NCI-H510A treated with DMSO at 0.1 percent for 48 hours (cell line): Measurements from ENCODE around the gene CNR2.
"Not testable (repeated sequence)": the region's sequence is repeated elsewhere in the genome, so short reads cannot be mapped to it uniquely, and the experiment has no call there.

ENCODE experiments used
- DNase-seq: peaks from one replicate; lab custom pipeline; 2025; lab: John Stamatoyannopoulos, UW

The CNR2 gene

DNA sequence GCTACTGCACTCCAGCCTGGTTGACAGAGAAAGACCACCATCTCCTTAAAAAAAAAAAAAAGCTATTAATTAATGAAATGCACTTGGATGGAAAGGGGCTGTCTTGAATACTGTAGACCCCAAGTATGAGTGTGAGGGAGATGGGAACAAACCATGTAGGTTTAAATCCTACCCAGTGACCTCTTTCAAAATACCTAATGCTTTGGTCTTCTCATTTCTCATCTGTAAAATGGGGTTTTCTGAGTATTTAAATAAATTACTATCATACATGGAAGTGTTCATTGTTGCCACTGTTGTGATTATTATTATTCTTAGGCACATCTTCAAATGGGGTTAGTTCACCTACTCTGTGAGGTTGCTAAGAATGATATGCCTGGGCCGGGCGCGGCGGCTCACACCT lies 27.9 kb downstream of the CNR2 start:
- DNase-seq: no peak

DNA sequence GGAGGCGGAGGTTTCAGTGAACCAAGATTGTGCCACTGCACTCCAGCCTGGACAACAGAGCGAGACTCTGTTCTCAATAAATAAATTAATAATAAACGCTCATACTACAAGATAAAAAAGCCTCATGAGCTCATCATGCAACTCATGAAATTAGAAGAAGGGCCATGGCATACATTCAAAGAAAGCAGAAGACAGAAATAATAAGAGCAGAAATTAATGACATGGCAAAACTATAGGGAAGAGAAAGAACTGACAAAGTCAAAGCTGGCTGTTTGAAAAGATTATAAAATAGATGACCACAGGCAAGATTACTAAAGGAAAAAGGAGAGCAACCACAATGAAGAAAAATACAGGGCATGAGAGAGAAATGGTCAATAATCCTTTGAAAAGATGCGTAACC lies 30.4 kb downstream of the CNR2 start:
- no peak for DNase-seq

DNA sequence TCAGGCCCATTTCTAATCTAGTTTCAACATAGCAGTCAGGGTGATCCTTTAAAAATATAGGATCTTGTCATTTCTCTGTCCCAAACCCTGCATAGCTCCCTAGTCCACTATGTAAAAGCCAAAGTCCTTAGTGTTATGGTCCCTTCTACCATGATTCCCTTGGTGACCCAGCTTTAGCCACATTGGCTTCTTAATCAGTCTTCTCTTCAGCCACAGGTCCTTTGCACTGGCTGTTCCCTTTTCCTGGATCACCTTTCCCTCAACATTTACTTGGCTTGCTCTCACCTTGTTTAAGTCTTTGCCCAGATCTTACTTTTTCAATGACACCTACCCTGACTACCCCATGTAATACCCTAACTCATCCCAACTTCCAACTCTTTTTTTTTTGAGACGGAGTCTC lies 33.4 kb downstream of the CNR2 start:
- no peak for DNase-seq

DNA sequence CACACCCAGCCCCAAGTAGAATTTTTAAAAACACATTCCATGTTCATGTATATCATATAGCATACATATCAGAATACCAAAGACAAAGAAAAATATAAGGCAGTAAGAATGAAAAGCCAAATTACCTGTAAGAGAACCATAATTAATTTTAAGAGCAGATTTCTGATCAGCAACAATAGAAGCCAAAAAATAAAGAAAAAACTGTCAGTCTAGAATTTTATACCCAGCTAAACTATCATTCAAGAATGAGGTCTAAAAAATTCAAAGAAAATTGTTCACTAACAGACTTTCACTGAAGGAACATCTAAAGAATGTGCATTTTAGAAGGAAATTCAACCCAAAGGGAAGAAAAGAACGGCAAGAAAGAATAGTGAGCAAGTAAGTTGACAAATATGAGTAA lies 34.5 kb downstream of the CNR2 start:
- no peak for DNase-seq

DNA sequence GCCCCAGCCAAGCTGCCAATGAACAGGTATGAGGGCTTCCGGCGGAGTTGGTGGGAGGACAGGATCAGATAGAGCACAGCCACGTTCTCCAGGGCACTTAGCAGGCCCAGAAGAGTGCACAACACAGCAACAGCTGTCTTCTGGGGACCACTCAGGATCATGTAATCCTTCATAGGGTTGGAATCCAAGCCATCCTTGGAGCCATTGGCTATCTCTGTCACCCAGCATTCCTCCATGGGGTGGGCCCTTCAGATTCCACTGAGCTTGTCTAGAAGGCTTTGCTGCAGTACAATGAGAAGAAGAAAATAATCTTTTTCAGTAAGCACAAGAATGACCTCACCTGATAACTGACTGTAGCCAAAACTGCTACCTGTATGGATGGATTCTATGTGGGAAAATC lies 37.8 kb downstream of the CNR2 start:
- DNase-seq: no peak

DNA sequence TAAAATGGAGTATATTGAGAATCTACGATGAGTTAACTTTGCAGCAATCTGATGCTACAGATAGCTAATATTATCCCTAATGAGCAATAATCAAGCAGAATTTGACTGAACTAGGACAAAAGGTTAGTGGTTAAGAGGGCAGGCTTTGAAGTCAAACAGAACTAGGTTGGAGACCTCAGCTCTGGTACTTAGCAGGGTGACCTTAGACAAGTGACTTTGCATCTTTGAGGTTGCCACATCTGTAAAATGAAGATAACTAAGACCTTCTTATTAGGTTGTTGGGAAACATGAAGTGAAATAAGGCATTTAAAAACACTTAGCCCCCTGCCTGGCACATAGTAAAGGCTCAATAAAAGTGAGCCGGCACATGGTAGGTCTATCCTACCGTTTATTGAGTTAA lies 40.7 kb downstream of the CNR2 start:
- no peak for DNase-seq

DNA sequence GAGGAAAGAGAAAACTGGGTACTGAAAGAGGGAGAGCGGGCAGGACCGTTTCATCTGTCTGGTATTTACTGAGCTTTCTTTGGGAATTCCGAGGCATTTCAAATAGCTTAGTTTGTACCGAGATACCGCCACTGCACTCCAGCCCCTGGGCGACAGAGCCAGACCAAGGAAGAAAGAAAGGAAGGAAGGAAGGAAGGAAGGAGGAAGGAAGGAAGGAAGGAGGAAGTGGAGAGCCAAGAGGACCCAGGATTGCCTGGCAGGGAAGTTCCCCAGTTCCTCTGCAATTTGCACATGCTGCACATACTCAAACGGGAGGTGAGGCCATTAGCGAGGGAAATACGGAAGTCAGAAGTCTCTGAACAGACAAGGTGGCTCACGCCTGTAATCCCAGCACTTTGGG lies 44.1 kb downstream of the CNR2 start:
- no peak for DNase-seq

DNA sequence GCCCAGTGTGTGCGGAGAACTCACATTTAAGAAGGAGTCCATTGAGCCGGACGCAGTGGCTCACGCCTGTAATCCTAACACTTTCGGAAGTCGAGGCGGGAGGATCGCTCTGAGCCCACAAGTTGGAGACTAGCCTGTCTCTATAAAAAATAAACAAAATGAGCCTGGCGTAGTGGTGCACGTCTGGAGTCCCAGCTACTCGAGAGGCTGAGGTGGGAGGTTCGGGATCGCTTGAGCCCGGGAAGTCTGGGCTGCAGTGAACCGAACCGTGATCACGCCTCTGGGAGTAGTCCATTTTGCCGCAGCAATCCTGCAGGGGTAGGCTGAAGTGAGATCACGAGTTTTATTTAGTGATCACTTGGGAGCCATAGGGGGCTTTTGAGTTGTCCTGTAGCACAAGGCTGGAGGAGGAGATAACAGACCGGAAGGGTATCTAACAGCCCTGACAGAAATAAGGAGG lies 44.6 kb downstream of the CNR2 start:
- no peak for DNase-seq

DNA sequence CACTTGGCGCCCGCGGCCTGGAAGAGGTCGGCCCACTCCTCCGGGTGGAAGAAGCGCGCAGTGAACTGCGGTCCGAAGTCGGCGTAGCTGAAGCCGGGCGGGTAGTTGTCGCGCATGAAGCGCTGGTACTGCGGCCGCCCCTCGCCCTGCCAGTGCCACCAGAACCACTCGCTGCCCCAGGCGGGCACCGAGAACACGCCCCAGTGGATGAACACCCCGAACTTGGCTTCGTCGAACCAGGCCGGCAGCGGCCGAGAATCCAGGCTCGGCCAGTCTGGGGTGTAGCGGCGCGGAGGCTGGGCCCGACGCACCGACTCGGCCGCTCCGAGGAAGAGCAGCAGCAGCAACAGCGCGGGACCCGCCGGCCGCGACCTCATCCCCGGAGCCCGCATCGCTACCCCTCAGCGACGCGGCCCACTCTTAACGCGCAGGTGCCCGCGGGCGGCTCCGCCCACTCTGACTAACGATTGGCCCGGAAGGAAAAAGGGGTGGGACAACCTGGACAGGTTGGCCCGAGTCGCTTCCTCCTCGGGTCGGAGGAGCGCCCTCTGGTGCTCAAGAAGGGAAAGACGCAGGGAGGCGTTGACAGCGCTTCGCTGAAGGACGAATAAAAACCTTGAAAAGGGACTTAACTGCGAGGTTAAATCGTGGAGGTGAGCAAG lies 45.1 kb downstream of the CNR2 start, which contains the start of gene FUCA1:
Gene FUCA1, minus strand, starts transcription at position 396 of the 662 bp plus-strand sequence. Its CDS starts 4 bp downstream, at position 392.
- DNase-seq: peak; percentile 96

DNA sequence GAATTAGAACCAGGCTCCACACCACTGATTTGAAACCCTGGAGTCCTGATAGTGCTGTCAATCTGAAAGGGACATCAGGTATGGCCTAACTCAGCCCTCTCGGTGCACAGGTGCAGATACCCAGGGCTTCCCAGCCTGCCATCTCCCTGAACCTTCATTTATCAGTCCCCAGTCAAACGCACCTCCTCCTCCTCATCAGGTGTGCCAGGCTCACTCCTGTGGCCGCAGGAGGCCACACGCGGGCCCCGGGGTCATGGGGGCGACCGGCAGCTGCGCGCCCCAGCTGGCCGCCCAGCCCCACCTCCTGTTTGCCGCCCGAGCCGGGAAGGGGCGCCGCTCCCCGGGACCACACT lies 45.6 kb downstream of the CNR2 start:
- peak; percentile 10 for DNase-seq

DNA sequence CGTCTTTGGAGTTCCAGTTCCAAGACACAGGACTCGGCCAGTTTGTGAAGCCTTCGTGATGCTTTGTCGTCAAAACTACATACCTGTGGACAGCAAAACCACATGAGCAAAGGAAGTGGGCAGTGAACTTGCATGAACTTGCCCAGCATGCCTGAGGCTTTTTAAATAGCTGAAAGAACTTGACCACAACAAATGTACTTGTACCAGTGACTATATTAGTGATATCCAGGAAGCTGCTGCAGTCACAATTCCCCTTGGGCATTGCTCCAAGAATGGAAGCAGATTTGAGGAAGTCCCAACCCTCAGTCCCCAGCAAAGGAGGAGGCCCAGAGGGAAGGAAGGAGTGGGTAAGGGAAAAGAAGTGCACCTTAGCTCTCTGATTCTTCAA lies 47.6 kb downstream of the CNR2 start:
- no peak for DNase-seq

DNA sequence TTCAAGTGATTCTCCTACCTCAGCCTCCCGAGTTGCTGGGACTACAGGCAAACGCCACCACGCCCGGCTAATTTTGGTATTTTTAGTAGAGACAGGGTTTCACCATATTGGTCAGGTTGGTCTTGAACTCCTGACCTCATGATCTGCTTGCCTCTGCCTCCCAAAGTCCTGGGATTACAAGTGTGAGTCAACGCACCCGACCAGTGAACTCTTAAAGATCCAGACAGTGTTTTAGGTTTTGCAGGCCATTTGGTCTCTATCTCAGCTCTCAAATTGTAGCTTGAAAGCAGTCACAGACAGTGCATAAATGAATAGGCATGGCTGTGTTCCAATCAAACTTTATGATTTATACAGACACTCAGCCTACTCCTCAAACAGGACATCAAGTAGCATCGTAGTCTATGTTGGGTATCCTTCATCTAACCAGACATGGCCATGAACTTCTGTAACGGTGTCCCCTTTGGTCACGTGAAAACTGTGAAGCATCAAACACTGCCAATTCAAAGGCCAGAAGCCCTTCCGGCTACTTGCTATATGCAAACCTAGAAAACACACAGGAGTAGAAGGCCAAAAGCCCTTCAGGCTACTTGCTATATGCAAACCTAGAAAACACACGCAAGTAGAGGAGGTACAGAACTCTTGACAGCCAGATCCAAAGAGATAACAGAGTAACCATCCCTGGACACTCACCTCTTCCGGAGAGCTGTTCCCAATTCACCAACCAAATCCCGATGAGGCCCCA lies 48.2 kb downstream of the CNR2 start:
- no peak for DNase-seq

DNA sequence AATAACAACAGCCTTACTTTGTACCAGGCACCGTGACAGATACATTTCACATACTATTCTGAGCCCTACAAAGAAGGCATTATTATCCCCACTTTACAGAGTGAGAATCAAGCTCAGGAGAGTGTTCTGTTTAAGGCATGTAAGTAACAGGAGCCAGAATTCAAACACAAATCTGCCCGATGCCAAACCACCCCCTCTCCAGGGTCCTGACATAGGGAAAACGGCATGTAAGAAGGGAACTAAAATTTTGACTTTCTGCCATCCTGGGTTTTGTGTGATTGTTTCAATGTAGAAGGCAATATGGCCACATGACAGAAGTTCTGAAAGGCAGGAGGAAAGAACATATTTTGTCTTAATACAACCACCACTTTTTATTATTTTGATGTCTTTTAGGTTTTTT lies 50.5 kb downstream of the CNR2 start:
- no peak for DNase-seq

DNA sequence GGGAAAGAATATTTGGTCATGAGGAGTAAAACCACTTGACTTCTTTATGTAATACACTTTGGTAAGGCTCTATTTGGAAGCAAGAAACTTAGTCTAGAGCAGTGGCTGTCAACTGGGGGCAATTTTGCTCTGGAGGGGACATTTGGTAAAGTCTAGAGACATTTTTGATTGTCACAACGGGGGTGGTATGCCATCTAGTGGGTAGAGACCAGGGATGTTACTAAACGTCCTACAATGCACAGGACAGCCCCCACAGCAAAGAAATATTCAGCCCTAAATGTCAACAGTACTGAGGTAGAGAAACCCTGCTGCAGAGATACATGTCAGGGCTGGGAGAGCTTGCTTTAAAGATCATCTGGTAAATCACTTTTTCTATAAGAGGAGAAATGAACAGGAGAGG lies 58.6 kb downstream of the CNR2 start:
- DNase-seq: no peak

DNA sequence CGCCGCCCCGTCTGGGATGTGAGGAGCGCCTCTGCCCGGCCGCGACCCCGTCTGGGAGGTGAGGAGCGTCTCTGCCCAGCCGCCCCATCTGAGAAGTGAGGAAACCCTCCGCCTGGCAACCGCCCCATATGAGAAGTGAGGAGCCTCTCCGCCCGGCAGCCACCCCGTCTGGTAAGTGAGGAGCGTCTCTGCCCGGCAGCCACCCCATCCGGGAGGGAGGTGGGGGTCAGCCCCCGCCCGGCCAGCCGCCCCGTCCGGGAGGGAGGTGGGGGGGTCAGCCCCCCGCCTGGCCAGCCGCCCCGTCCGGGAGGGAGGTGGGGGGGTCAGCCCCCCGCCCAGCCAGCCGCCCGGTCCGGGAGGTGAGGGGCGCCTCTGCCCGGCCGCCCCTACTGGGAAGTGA lies 60.0 kb downstream of the CNR2 start:
- not testable (repeated sequence) for DNase-seq

DNA sequence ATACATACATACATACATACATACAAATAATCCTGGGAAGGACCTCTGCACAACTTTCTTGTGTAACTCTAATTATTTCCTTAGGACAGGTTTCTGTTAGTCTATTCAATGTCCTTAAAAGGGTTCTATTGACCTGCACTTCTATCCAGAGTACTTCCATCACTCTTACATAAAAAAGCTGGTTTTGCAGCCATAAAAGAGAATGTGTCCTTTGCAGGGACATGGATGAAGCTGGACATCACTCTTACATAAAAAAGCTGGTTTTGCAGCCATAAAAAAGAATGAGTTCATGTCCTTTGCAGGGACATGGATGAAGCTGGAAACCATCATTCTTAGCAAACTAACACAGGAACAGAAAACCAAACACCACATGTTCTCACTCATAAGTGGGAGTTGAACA lies 61.8 kb downstream of the CNR2 start:
- DNase-seq: not testable (repeated sequence)

DNA sequence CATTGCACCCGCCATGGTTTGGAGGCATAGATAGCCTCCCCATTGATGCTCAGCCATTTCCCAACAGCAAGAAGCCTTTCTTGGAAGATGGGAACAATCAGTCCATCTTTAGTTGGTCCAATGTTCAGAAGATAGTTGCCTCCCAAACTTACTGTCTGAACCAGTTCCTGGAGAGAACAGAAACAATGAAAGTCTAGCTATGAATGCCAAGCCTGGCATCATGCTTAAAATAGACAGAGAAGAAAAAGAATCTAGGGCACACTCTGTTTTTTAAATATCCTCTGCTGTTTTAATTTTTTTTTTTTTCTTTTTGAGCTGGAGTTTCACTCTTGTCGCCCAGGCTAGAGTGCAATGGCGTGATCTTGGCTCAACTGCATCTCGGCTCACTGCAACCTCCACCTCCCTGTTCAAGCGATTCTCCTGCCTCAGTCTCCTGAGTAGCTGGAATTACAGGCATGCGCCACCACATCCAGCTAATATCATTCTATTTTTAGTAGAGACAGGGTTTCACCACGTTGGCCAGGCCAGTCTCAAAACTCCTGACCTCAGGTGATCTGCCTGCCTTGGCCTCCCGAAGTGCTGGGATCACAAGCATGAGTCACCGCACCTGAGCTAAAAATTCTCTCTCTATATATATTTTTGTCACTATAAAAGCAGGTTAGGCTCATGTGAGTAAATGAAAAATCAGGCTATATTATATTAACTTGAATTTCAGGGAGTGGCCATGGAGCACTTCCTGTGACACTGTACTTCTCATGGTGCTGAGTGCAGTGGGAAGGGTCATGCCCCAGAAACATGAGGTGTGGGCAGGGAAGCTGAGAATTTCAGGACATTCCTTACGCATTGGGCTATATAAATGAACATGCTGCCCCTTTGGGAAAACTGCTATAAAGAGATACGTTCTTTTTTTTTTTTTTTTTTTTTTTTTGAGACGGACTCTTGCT lies 64.2 kb downstream of the CNR2 start:
- DNase-seq: no peak

DNA sequence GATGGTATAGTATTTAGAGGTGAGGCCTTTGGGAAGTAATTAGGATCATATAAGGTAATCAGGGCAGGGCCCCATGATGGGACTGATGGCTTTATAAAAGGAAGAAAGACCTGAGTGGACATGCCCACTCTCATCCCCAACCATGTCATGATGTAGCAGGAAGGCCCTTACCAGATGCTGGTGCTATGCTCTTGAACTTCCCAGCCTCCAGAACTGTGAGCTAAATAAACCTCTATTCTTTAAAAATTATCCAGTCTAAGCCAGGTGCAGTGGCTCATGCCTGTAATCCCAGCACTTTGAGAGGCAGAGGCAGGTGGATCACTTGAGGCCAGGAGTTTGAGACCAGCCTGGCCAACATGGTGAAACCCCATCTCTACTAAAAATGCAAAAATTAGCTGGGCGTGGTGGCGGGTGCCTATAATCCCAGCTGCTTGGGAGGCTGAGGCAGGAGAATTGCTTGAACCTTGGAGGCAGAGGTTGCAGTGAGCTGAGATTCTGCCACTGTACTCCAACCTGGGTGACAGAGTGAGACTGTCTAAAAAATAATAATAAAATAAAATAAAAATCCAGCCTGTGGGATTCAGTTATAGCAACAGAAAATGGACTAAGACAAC lies 65.6 kb downstream of the CNR2 start:
- DNase-seq: not testable (repeated sequence)

DNA sequence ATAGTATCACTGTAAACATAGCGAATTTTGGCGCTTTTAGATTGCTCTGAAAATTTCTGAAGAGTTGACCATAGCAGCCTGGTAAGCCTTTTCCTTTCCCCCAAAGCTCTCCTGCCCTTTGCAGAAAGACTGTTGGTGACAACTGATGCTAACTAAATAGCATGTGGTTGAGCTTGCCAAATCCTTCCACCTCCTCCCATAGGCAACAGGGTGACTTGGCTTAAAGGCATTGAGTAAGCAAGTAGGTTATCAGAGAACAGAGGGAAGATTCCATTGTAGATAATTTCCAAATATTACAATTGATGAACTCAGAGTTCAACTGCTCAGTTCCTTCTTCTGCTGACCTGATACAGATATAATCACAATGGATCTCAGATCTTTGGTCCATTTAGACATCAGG lies 68.0 kb downstream of the CNR2 start:
- DNase-seq: no peak

DNA sequence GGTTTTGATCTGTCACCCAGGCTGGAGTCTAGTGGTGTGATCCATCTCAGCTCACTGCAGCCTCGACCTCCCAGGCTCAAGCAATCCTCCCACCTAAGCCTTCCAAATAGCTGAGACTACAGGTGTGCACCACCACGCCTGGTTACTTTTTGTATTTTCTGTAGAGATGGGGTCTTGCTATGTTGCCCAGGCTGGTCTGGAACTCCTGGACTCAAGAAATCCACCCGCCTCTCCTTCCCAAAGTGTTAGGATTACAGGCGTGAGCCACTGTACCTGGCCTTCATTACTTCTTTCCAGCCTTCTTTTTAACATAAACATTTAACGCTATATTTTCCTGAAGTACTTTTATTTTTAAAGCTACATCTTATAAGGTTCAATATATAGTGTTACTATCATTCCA lies 69.5 kb downstream of the CNR2 start:
- DNase-seq: no peak

DNA sequence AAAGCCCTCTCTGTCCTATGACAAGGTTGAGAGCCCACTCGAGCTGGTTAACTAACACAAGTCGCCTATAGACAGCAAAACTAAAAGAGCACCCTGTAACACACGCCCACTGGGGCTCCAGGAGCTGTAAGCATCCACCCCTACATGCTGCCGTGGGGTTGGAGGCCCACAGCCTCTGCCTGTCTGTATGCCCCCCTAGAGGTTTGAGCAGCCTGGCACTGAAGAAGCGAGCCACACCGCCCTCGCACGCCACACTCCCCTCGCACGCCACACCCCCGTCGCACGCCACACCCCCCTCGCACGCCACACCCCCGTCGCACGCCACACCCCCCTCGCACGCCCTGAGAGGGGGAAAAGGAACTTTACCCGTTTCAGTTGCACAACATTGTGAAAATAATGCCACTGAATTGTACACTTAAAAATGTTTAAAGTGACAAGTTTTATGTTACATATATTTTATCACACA lies 74.7 kb downstream of the CNR2 start:
- peak; percentile 23 for DNase-seq

DNA sequence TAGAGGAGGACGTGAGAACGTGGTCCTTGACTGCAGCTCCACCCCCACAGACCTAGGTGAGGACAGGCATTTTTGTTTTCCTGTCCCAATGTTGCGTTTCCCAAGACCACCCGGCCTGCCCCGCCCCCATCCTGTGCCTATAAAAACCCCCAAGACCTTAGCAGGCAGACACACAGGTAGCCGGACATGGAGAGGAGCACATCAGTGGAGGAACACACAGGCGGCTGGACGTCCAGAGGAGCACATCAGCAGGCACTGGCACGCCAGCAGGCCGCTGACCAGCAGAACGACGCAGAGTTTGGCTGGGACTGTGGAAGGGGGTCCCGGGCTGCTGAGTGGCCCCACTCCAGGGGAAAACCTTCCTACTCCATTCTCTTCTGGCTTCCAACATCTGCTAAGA lies 75.3 kb downstream of the CNR2 start:
- no peak for DNase-seq
